MG63 (cell line): Measurements from ENCODE around the gene LRIF1. TPM values are rescaled to one million over a fixed set of nuclear protein-coding genes. Genes with fewer than 3 reads are reported as not detected.

ENCODE experiments used
- DNase-seq: peaks from one replicate; pipeline ENCODE4 v3.0.0-alpha.2; 2020
- H3K27me3 ChIP-seq: fragments of 250-450 bp; sonication (Bioruptor Pico); 2 replicates; pipeline ENCODE4 v1.5.1; 2020; ENCODE audit warnings: mild to moderate bottlenecking, moderate library complexity
- H3K36me3 ChIP-seq: fragments of 250-450 bp; sonication (Bioruptor Pico); 2 replicates; pipeline ENCODE4 v1.5.1; 2020; ENCODE audit warnings: mild to moderate bottlenecking, moderate library complexity
- H3K4me3 ChIP-seq: fragments of 250-450 bp; sonication (Bioruptor Pico); 2 replicates; pipeline ENCODE4 v1.5.1; 2020; ENCODE audit warnings: mild to moderate bottlenecking, moderate library complexity
- H3K9me3 ChIP-seq: fragments of 250-450 bp; sonication (Bioruptor Pico); 2 replicates; pipeline ENCODE4 v1.5.1; 2020; ENCODE audit warnings: mild to moderate bottlenecking, moderate library complexity
- total RNA-seq: library from RNA; depleted of rRNA; stranded (reverse); fragments of >200 nt; shearing (Covaris generic); gene quantifications from 2 replicates; pipeline ENCODE4 v1.2.3, GENCODE V29; 2014; ENCODE audit warnings: low replicate concordance; rRNA removed

LRIF1 gene
- total RNA-seq, 1 experiment from 2014 or later = 9.4 TPM

GRCh38 chr1:110916274-110916668 lies 47.5 kb downstream of the LRIF1 start:
- peak overlapping the region; percentile 13 for H3K4me3 ChIP-seq
- DNase-seq = no peak
- no peaks in the 10 kb centered on the region for H3K27me3 ChIP-seq
- no peaks in the 10 kb centered on the region for H3K9me3 ChIP-seq
- no peaks in the 10 kb centered on the region for H3K36me3 ChIP-seq

DNA sequence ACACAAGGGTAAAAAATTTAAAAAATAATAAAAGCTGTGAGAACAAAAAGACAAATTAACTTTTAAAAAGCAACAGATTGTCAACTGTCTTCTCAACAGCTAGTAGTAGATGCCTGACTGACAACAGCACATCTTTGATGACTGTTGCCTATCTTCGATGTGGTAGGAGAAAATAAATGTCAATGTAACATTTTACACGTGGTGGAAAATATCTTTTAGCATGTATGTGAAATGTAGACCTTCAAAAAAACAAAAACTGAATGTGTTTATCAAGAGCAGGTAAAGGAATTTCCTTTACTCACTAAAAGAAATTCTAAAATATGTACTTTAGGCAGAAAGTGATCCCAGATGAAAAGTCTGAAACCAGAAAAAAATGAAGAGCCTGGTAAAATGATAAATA lies 47.9 kb downstream of the LRIF1 start:
- no peaks in the 10 kb centered on the region for H3K36me3 ChIP-seq
- DNase-seq = no peak
- H3K27me3 ChIP-seq = no peaks in the 10 kb centered on the region; the same call in 1 of the 2 replicates
- H3K9me3 ChIP-seq = no peaks in the 10 kb centered on the region
- no peak overlapping the region for H3K4me3 ChIP-seq

DNA sequence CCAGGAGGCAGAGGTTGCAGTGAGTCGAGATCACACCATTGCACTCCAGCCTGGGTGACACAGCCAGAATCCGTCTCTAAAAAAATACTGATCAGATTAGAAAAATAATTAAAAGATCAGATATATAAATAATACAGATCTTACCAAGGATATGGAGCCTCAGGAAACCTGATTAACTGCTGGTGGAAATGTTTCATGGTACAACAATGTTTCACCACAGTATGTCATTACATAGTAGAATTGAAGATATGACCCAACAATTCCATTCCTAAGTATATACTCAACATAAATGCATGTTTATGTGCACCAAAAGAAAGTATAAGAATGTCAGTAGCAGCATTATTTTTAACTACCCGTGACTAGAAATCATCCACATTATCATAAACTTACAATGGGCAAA lies 49.0 kb downstream of the LRIF1 start:
- no peak overlapping the region for H3K4me3 ChIP-seq
- no peaks in the 10 kb centered on the region for H3K36me3 ChIP-seq
- no peak for DNase-seq
- H3K9me3 ChIP-seq = no peaks in the 10 kb centered on the region
- H3K27me3 ChIP-seq = no peaks in the 10 kb centered on the region; the same call in 1 of the 2 replicates

DNA sequence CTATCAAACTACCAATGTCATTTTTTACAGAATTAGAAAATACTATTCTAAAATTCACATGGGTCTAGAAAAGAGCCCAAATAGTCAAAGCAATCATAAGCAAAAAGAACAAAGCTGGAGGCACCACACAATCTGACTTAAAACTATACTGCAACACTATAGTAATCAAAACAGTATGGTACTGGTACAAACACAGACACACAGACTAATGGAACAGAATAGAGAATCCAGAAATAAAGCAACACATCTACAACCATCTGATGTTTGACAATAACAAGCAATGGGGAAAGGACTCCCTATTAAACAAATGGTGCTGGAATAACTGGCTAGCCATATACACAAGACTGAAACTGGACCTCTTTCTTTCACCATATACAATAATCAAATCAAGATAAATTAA lies 50.9 kb downstream of the LRIF1 start:
- Histone ChIP-seq H3K36me3 (no peaks in the 10 kb centered on the region), H3K4me3 (no peak overlapping the region), H3K9me3 (no peaks in the 10 kb centered on the region), H3K27me3 (no peaks in the 10 kb centered on the region; the same call in 1 of the 2 replicates)
- DNase-seq = no peak

GRCh38 chr1:110903853-110904500 lies 59.7 kb downstream of the LRIF1 start:
- Histone ChIP-seq H3K27me3 (peaks cover 5% of the 10 kb centered on the region; the same call in 1 of the 2 replicates), H3K9me3 (no peaks in the 10 kb centered on the region), H3K36me3 (no peaks in the 10 kb centered on the region), H3K4me3 (no peak overlapping the region)
- DNase-seq = no peak

DNA sequence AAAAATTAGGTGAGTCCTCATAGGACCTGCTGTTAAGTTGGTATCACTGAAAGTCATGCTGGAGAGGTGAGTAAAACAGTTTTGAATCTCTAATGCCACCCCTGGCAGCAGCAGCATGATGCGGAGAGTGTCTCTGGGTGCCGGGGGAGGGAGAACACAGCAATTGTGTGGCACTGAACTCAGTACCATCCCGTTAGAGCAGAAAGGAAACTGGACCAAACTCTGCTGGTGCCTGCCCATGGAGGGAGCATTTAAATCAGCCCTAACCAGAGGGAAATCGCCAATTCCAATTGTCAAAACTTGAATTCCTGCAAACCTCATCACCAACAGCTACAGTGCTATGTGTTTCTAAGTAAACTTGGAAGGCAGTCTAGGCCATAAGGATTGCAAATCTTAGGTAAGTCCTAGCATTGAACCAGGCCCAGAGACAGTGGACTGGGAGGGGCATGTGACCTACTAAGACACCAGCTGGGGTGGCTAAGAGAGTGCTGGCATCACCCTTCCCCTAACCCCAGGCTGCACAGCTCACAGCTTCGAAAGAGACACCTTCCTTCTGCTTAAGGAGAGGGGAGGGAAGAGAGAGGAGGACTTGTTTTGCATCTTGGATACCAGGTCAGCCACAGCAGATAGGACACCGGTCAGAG lies 60.8 kb downstream of the LRIF1 start:
- Histone ChIP-seq H3K27me3 (peaks cover 6% of the 10 kb centered on the region; the same call in 1 of the 2 replicates), H3K9me3 (no peaks in the 10 kb centered on the region), H3K36me3 (no peaks in the 10 kb centered on the region), H3K4me3 (no peak overlapping the region)
- no peak for DNase-seq

DNA sequence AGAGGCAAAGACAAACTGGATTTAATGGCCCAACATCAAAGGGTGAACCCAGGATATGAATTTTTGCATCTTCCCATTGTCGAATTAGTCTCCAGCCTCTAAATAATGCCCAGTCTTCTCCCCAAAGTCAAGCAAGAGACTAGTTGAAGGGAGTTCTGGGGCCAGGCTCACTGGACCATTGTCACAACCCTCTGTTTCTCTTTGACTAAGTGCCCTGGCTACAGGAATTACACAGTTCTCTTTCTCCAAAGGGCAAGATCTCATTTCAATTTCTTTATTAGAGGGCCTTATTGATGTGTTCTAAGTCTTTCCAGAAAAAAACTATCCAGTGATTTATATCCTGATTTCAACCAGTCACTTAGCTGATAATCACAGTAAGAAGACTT lies 64.3 kb downstream of the LRIF1 start:
- no peak for DNase-seq
- Histone ChIP-seq H3K27me3 (peaks cover 10% of the 10 kb centered on the region), H3K36me3 (no peaks in the 10 kb centered on the region), H3K9me3 (no peaks in the 10 kb centered on the region), H3K4me3 (no peak overlapping the region)

DNA sequence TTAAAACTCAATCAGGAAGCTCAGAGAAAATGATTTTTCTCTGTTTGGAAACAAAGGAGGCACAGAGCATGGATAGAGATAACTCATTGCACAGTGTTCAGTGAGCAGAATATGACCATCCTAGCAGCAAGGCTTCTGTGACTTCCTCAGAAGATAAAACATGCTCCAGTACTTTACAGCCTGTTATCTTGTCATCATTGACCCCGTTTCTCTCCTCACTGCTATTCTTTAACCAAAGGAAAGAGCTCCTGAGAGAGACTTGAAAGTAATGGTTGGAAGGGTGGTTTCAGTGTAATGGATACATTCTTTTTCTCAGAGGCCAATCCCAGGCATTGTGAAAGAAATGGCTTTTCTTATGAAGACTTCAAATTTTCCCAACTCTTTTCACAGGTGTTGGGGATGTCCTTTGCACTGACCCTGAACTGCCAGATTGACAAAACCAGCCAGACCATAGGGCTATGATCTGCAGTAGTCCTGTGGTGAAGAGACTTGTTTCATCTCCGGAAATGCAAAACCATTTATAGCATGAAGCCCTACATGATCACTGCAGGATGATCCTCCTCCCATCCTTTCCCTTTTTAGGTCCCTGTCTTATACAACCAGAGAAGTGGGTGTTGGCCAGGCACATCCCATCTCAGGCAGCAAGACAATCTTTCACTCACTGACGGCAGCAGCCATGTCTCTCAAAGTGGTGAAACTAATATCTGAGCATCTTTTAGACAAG lies 64.8 kb downstream of the LRIF1 start:
- no peak for DNase-seq
- H3K9me3 ChIP-seq = no peaks in the 10 kb centered on the region
- peaks cover 10% of the 10 kb centered on the region for H3K27me3 ChIP-seq
- H3K4me3 ChIP-seq = no peak overlapping the region
- no peaks in the 10 kb centered on the region for H3K36me3 ChIP-seq

DNA sequence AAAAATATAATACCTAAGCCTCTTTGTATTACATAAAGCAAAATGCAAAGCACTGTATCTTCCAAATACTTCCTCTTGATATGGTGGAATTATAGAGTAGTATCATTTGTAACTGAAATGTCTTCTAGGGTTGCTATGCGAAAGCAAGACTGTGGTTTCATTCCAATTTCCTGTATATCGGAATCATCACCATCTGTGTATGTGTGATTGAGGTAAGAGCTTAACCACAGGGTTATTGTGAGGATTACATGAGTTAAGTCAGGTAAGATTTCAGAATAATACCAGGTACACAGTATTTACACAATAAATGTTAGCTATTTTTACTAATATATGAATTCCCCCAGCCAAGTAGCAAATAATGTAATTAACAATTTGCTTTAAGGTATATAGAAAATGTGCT lies 66.0 kb downstream of the LRIF1 start:
- no peak for DNase-seq
- H3K4me3 ChIP-seq = no peak overlapping the region
- no peaks in the 10 kb centered on the region for H3K9me3 ChIP-seq
- H3K36me3 ChIP-seq = no peaks in the 10 kb centered on the region
- peaks cover 10% of the 10 kb centered on the region for H3K27me3 ChIP-seq

Other genes starting within 250 kb of the LRIF1 start
- not detected in 2 replicates for gene CD53, start 90.8 kb downstream of the LRIF1 start, total RNA-seq
- gene DRAM2, start 176.2 kb upstream of the LRIF1 start, total RNA-seq = 56.9 and 73.4 TPM in 2 replicates
- 37.0 and 55.6 TPM in 2 replicates for gene CEPT1, start 176.3 kb upstream of the LRIF1 start, total RNA-seq
- 2.6 and 4.7 TPM in 2 replicates for gene DENND2D, start 236.7 kb upstream of the LRIF1 start, total RNA-seq